ENCODE results near the gene AIP.
"Not testable (repeated sequence)": the region's sequence is repeated elsewhere in the genome, so short reads cannot be mapped to it uniquely, and the experiment has no call there.

The AIP gene

DNA sequence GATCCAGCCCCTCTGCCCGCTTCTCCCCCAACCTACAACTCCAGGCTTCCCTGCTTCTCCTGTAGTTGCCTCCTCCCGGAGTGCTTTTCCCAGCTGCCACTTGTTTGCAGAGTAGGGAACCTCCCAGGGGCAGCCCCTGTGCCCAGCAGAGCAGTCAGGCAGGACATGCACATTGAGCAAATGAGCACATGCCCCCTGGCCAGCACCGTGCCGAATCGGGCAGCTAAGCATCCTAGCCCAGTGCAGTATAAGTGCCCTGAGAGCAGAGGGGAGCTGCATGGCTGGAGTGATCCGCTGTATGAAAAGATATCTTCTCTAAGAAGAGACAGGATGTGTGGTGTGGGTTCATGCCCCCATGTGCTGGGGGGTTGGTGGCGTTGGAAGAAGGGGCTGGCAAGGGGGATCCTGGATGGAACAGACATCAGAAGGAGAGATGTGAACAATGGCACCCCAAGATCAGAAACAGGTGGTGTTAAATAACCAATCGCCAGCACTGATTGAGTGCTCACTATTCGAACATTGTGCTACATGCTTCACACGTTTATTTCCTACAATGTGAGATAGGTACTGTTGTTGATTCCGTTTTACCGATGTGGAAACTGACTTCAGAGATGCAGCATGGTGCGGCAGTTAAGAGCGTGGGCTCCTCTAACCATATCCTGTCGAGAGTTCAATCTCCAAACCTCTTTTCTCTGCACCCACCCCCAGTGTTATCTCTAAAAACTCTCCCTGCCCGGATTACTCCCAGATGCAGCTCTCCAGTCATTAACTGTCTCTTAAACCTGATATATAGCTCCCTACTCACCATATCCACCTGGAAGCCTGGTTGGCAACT, 1.2 kb downstream of the AIP start:
- CTCF ChIA-PET, result no interaction called here
- TF ChIP-seq CTBP1 (IDR thresholded peaks at IDR 0.05; ENCODE audit: borderline replicate concordance) (no peak), ARNT (IDR thresholded peaks at IDR 0.05) (no peak), L3MBTL2 (conservative IDR thresholded peaks at IDR 0.05) (no peak), FOXM1 (IDR thresholded peaks at IDR 0.05; ENCODE audit: borderline replicate concordance) (no peak), SP1 (IDR thresholded peaks at IDR 0.05) (no peak), ELF4 (IDR thresholded peaks at IDR 0.05) (no peak), HDGF (IDR thresholded peaks at IDR 0.05; ENCODE audit: borderline replicate concordance) (no peak), FOXK2 (IDR thresholded peaks at IDR 0.05) (no peak), BHLHE40 (IDR thresholded peaks at IDR 0.05; ENCODE audit: borderline replicate concordance) (no peak), SUZ12 (IDR thresholded peaks at IDR 0.05) (no peak), TARDBP (IDR thresholded peaks at IDR 0.05) (no peak), FOXA1 (IDR thresholded peaks at IDR 0.05) (no peak), LEF1 (IDR thresholded peaks at IDR 0.05; ENCODE audit: borderline replicate concordance) (no peak), ZNF384 (IDR thresholded peaks at IDR 0.05) (no peak), NFRKB (IDR thresholded peaks at IDR 0.05) (no peak)
- TF ChIP-seq, protein P1, sequence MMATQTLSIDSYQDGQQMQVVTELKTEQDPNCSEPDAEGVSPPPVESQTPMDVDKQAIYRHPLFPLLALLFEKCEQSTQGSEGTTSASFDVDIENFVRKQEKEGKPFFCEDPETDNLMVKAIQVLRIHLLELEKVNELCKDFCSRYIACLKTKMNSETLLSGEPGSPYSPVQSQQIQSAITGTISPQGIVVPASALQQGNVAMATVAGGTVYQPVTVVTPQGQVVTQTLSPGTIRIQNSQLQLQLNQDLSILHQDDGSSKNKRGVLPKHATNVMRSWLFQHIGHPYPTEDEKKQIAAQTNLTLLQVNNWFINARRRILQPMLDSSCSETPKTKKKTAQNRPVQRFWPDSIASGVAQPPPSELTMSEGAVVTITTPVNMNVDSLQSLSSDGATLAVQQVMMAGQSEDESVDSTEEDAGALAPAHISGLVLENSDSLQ (IDR thresholded peaks at IDR 0.05), result no peak

DNA sequence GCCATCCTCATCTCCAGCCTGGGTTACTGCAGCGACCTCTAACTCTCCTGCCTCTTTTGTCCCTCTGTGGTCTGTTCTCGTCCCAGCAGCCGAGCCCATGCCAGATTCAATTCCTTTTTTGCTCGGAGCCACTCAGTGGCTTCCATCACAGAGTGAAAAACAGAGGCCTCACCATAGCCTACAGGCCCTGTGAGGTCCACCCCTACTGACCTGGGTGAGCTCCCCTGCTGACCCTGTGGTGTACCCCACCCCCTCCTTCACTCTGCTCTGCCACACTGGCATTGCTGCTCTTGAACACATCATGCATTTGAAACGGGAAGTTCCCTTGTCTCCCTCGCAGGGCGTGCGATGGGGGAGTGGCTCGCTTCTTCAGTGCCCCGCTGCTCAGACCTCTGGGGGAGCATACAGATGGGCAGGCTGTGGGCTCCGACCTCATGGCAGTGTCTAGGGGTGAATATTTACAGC, 2.1 kb downstream of the AIP start:
- ChIA-PET POLR2A (no interaction called here), CTCF (no interaction called here)
- DNase-seq (ENCODE audit: extremely low spot score), result no peak

More for the DNA sequence above, 1.2 kb downstream of the AIP start:
- no peak for DNase-seq (ENCODE audit: extremely low spot score)
- POLR2A ChIA-PET, result no interaction called here

DNA sequence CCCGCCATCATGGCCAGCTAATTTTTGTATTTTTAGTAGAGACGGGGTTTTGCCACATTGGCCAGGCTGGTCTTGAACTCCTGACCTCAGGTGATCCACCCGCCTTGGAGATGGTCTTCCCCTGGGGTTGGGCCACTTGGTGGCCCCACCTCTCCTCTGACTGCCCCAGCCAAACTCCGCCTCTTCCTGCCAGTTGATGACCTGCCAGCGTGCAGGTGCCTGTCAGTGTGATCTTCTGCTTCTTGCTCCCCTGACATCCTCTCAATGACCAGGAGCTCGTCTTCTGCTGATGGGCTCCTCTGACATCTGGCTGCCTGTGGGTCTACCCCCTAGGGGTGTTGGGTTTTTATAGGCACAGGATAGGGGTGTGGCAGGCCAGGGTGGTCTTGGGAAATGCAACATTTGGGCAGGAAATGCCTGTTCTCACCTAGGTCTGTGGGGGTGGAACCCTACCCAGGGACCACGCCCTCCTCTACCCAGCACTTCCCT, 3.1 kb downstream of the AIP start:
- POLR2A ChIA-PET; CTCF ChIA-PET; DNase-seq (ENCODE audit: extremely low spot score): not testable (repeated sequence)

More for the DNA sequence above, 2.1 kb downstream of the AIP start:
- TF ChIP-seq SP1 (IDR thresholded peaks at IDR 0.05) (no peak), BHLHE40 (IDR thresholded peaks at IDR 0.05; ENCODE audit: borderline replicate concordance) (no peak), TARDBP (IDR thresholded peaks at IDR 0.05) (no peak), FOXA1 (IDR thresholded peaks at IDR 0.05) (no peak), ZNF384 (IDR thresholded peaks at IDR 0.05) (no peak), HDGF (IDR thresholded peaks at IDR 0.05; ENCODE audit: borderline replicate concordance) (no peak), NFRKB (IDR thresholded peaks at IDR 0.05) (no peak), ARNT (IDR thresholded peaks at IDR 0.05) (no peak), FOXM1 (IDR thresholded peaks at IDR 0.05; ENCODE audit: borderline replicate concordance) (no peak), LEF1 (IDR thresholded peaks at IDR 0.05; ENCODE audit: borderline replicate concordance) (no peak), ELF4 (IDR thresholded peaks at IDR 0.05) (no peak), SUZ12 (IDR thresholded peaks at IDR 0.05) (no peak), CTBP1 (IDR thresholded peaks at IDR 0.05; ENCODE audit: borderline replicate concordance) (no peak), L3MBTL2 (conservative IDR thresholded peaks at IDR 0.05) (no peak), FOXK2 (IDR thresholded peaks at IDR 0.05) (no peak)
- TF ChIP-seq, protein P1 (IDR thresholded peaks at IDR 0.05), result no peak

DNA sequence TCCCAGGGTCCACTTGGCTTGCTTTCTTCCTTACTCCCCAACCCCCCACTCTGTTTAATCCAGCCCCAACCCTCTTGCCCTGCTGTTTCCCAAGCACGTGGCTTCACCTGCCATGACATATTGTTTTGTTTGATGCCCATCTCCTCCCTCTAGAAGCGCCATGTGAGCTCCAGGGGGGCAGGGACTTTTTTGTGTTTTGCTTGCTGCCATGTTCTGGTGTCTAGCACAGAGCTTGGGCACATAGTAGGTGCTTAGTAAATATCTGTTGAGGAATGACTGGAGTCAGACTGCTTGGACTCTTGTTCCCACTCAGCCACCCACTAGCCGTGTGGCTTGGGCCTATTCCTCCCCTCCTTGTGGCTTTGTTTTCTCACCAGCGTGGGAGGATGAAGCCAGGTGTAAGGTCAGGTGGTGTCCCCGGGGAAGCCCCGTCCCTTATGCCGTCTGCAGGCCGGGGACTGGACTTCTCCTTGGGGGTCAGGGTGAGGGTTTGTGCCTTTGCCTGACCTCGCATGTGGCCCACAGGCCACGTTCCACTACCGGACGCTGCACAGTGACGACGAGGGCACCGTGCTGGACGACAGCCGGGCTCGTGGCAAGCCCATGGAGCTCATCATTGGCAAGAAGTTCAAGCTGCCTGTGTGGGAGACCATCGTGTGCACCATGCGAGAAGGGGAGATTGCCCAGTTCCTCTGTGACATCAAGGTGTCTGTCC, 3.8 kb downstream of the AIP start:
- TF ChIP-seq L3MBTL2 (conservative IDR thresholded peaks at IDR 0.05) (no peak), CTBP1 (IDR thresholded peaks at IDR 0.05; ENCODE audit: borderline replicate concordance) (no peak), FOXK2 (IDR thresholded peaks at IDR 0.05) (no peak), ELF4 (IDR thresholded peaks at IDR 0.05) (no peak), HDGF (IDR thresholded peaks at IDR 0.05; ENCODE audit: borderline replicate concordance) (no peak), BHLHE40 (IDR thresholded peaks at IDR 0.05; ENCODE audit: borderline replicate concordance) (no peak), FOXM1 (IDR thresholded peaks at IDR 0.05; ENCODE audit: borderline replicate concordance) (no peak), SP1 (IDR thresholded peaks at IDR 0.05) (no peak), NFRKB (IDR thresholded peaks at IDR 0.05) (no peak), ARNT (IDR thresholded peaks at IDR 0.05) (no peak), TARDBP (IDR thresholded peaks at IDR 0.05) (no peak), ZNF384 (IDR thresholded peaks at IDR 0.05) (no peak), SUZ12 (IDR thresholded peaks at IDR 0.05) (no peak)
- TF ChIP-seq, protein P1 (IDR thresholded peaks at IDR 0.05), result no peak
- ChIA-PET CTCF (no interaction called here), POLR2A (no interaction called here)
- no peak for DNase-seq (ENCODE audit: extremely low spot score)

DNA sequence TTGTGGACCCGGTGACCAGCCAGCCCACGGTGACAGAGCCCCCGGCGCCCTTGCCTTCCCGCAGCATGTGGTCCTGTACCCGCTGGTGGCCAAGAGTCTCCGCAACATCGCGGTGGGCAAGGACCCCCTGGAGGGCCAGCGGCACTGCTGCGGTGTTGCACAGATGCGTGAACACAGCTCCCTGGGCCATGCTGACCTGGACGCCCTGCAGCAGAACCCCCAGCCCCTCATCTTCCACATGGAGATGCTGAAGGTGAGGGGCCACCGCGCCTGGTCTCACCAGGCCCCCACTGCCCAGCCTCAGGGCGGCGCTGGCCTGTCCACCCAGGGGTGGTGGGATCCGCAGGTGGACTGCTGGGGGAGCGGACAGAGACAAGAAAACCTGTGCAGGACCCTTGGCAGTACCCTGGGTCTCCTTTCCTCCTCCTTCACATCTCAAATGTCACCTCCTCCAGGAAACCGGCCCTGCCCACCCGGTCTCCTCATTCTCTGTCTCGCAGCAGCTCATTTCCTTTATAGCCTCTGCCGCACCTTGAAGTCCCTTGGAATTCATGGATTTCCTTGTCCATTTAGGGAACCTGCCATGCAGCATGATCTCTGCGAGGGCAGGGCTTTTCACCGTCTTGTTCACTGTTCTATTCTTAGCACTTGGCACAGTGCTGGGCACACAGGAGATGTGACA, 6.5 kb downstream of the AIP start:
- POLR2A ChIA-PET, result no interaction called here
- TF ChIP-seq FOXK2 (IDR thresholded peaks at IDR 0.05) (no peak), L3MBTL2 (conservative IDR thresholded peaks at IDR 0.05) (no peak), TARDBP (IDR thresholded peaks at IDR 0.05) (no peak), SUZ12 (IDR thresholded peaks at IDR 0.05) (no peak), NFRKB (IDR thresholded peaks at IDR 0.05) (no peak), CTBP1 (IDR thresholded peaks at IDR 0.05; ENCODE audit: borderline replicate concordance) (no peak), ELF4 (IDR thresholded peaks at IDR 0.05) (no peak), BHLHE40 (IDR thresholded peaks at IDR 0.05; ENCODE audit: borderline replicate concordance) (no peak), SP1 (IDR thresholded peaks at IDR 0.05) (no peak), HDGF (IDR thresholded peaks at IDR 0.05; ENCODE audit: borderline replicate concordance) (no peak), ARNT (IDR thresholded peaks at IDR 0.05) (no peak), FOXA1 (IDR thresholded peaks at IDR 0.05) (no peak), ZNF384 (IDR thresholded peaks at IDR 0.05) (no peak), FOXM1 (IDR thresholded peaks at IDR 0.05; ENCODE audit: borderline replicate concordance) (no peak), LEF1 (IDR thresholded peaks at IDR 0.05; ENCODE audit: borderline replicate concordance) (no peak)
- TF ChIP-seq, protein P1 (IDR thresholded peaks at IDR 0.05), result no peak
- DNase-seq (ENCODE audit: extremely low spot score), result no peak
- CTCF ChIA-PET, result no interaction called here

All from HEK293T (cell line).